ENCODE results near the gene ZNHIT1. TPM values are rescaled to one million over a fixed set of nuclear protein-coding genes. Genes with fewer than 3 reads are reported as not detected.

Gene ZNHIT1
- polyA plus RNA-seq, 4 donors: 68.1 to 240 (median 163) TPM

DNA sequence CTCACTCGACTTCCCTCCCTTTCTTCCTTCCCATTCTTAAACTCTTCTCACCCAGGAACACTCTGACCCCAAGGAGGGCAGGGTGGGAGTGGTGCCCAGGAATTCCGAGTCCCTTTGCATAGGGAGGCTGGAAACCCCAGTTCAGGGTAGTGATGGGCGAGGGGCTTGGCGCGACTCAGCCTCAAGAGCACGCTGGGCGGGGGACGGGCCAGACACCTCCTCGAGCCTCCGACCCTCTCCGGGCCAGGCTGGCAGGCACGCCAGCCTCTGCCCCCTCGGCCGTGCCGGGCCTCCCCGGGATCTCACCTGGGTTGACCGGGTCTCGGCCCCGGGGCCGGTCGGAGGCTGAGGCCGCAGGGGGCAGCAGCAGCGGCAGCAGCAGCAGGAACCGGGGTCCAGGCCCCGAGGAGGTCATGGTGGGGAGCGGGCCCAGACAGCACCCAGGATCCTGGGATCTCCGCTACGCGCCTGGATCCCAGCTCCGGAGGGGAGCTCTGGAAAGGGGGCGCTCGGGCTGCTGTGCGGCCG, 1.0 kb upstream of the ZNHIT1 start:
- Histone ChIP-seq H3K4me1 (ENCODE audit: control insufficient read depth in 3 of 3, insufficient read depth in 2 of 3, low read depth in 1 of 3, low read length in 2 of 3) (peaks cover 0 to 31% (median 5%) of the 10 kb centered on the region in 3 donors), H3K27me3 (ENCODE audit: control insufficient read depth in 3 of 3, insufficient read depth in 3 of 3, low read length in 3 of 3) (no peaks in the 10 kb centered on the region), H3K27ac (ENCODE audit: low read depth in 1 of 3, low read length in 2 of 3) (peak overlapping the region; percentile 91 to 99 (median 98)), H3K4me3 (ENCODE audit: low read depth in 1 of 3, low read length in 3 of 3) (peak overlapping the region; percentile 73 to 77 (median 77)), H3K36me3 (ENCODE audit: control insufficient read depth in 3 of 3, insufficient read depth in 2 of 3, low read depth in 1 of 3, low read length in 3 of 3) (peaks cover 5 to 54% (median 8%) of the 10 kb centered on the region in 3 donors), H3K9me3 (ENCODE audit: control insufficient read depth in 2 of 2, insufficient read depth in 1 of 2, low read depth in 1 of 2, low read length in 1 of 2) (no peaks in the 10 kb centered on the region)
- WGBS, 3 donors: 0 to 2% (median 1%) methylated on average over 17 to 34 of the region's 34 CpGs
- peak; percentile 41 to 56 for DNase-seq
- no peak for FAIRE-seq

- Histone ChIP-seq H3K4me3 (ENCODE audit: low read depth in 1 of 3, low read length in 3 of 3) (peak overlapping the region; percentile 39 to 73 (median 69)), H3K9me3 (ENCODE audit: control insufficient read depth in 2 of 2, insufficient read depth in 1 of 2, low read depth in 1 of 2, low read length in 1 of 2) (no peaks in the 10 kb centered on the region), H3K4me1 (ENCODE audit: control insufficient read depth in 3 of 3, insufficient read depth in 2 of 3, low read depth in 1 of 3, low read length in 2 of 3) (peaks cover 0 to 31% (median 5%) of the 10 kb centered on the region in 3 donors), H3K27ac (ENCODE audit: low read depth in 1 of 3, low read length in 2 of 3) (peak overlapping the region; percentile 78 to 99 (median 98)), H3K36me3 (ENCODE audit: control insufficient read depth in 3 of 3, insufficient read depth in 2 of 3, low read depth in 1 of 3, low read length in 3 of 3) (peaks cover 3 to 54% (median 5%) of the 10 kb centered on the region in 3 donors), H3K27me3 (ENCODE audit: control insufficient read depth in 3 of 3, insufficient read depth in 3 of 3, low read length in 3 of 3) (no peaks in the 10 kb centered on the region)
- FAIRE-seq (no peak), DNase-seq (peak; percentile 41 to 65)
- 4 to 5% (median 4%) methylated on average over 26 of the region's 26 CpGs for WGBS, 3 donors
These were observed 516 bp downstream of the ZNHIT1 start for GRCh38 chr7:101218236-101219125.

DNA sequence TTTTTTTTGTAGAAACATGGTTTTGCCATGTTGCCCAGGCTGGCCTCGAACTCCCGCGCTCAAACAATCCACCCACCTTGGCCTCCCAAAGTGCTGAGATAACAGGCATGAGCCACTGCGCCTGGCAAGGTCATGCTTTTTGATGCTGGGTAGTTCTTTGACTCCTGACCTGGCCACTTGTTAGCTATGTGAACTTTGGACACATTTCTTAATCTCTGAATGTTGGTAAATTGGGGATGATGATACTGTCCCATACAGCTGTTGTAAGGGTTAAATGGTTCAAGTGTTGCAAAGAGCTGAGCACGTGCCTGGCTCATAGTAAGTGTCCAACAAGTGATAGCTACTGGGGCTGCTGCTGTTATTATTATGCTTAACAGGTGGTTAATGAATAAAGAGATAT, 2.3 kb downstream of the ZNHIT1 start:
- 50 to 73% (median 51%) methylated on average over 5 of the region's 5 CpGs for WGBS, 3 donors
- H3K36me3 ChIP-seq (ENCODE audit: control insufficient read depth in 3 of 3, insufficient read depth in 2 of 3, low read depth in 1 of 3, low read length in 3 of 3): peaks cover 8 to 54% (median 12%) of the 10 kb centered on the region in 3 donors
- H3K9me3 ChIP-seq (ENCODE audit: control insufficient read depth in 2 of 2, insufficient read depth in 1 of 2, low read depth in 1 of 2, low read length in 1 of 2): no peaks in the 10 kb centered on the region
- no peaks in the 10 kb centered on the region for H3K27me3 ChIP-seq (ENCODE audit: control insufficient read depth in 3 of 3, insufficient read depth in 3 of 3, low read length in 3 of 3)
- FAIRE-seq (no peak), DNase-seq (peak; percentile 68 to 73)
- H3K27ac ChIP-seq (ENCODE audit: low read depth in 1 of 3, low read length in 2 of 3): peak overlapping the region in 1 of 3 donors; percentile 50
- no peak overlapping the region for H3K4me3 ChIP-seq (ENCODE audit: low read depth in 1 of 3, low read length in 3 of 3)
- peaks cover 0 to 31% (median 5%) of the 10 kb centered on the region in 3 donors for H3K4me1 ChIP-seq (ENCODE audit: control insufficient read depth in 3 of 3, insufficient read depth in 2 of 3, low read depth in 1 of 3, low read length in 2 of 3)

- Histone ChIP-seq H3K36me3 (ENCODE audit: control insufficient read depth in 3 of 3, insufficient read depth in 2 of 3, low read depth in 1 of 3, low read length in 3 of 3) (peaks cover 8 to 61% (median 10%) of the 10 kb centered on the region in 3 donors), H3K4me3 (ENCODE audit: low read depth in 1 of 3, low read length in 3 of 3) (no peak overlapping the region), H3K27me3 (ENCODE audit: control insufficient read depth in 3 of 3, insufficient read depth in 3 of 3, low read length in 3 of 3) (no peaks in the 10 kb centered on the region), H3K4me1 (ENCODE audit: control insufficient read depth in 3 of 3, insufficient read depth in 2 of 3, low read depth in 1 of 3, low read length in 2 of 3) (peaks cover 0 to 23% (median 2%) of the 10 kb centered on the region in 3 donors), H3K27ac (ENCODE audit: low read depth in 1 of 3, low read length in 2 of 3) (no peak overlapping the region), H3K9me3 (ENCODE audit: control insufficient read depth in 2 of 2, insufficient read depth in 1 of 2, low read depth in 1 of 2, low read length in 1 of 2) (no peaks in the 10 kb centered on the region)
- FAIRE-seq (no peak), DNase-seq (no peak)
- WGBS, 3 donors: 88 to 96% (median 95%) methylated on average over 27 of the region's 27 CpGs
These were observed 4.4 kb downstream of the ZNHIT1 start for GRCh38 chr7:101222275-101222830.

- WGBS, 3 donors: 94 to 99% (median 97%) methylated on average over 12 to 15 of the region's 15 CpGs
- no peaks in the 10 kb centered on the region for H3K9me3 ChIP-seq (ENCODE audit: control insufficient read depth in 2 of 2, insufficient read depth in 1 of 2, low read depth in 1 of 2, low read length in 1 of 2)
- no peaks in the 10 kb centered on the region for H3K27me3 ChIP-seq (ENCODE audit: control insufficient read depth in 3 of 3, insufficient read depth in 3 of 3, low read length in 3 of 3)
- H3K27ac ChIP-seq (ENCODE audit: low read depth in 1 of 3, low read length in 2 of 3): no peak overlapping the region
- H3K36me3 ChIP-seq (ENCODE audit: control insufficient read depth in 3 of 3, insufficient read depth in 2 of 3, low read depth in 1 of 3, low read length in 3 of 3): peaks cover 8 to 71% (median 16%) of the 10 kb centered on the region in 3 donors
- FAIRE-seq: no peak
- peaks cover 0 to 21% (median 2%) of the 10 kb centered on the region in 3 donors for H3K4me1 ChIP-seq (ENCODE audit: control insufficient read depth in 3 of 3, insufficient read depth in 2 of 3, low read depth in 1 of 3, low read length in 2 of 3)
- no peak overlapping the region for H3K4me3 ChIP-seq (ENCODE audit: low read depth in 1 of 3, low read length in 3 of 3)
- DNase-seq: no peak
These were observed 5.6 kb downstream of the ZNHIT1 start for GRCh38 chr7:101223528-101223927.

DNA sequence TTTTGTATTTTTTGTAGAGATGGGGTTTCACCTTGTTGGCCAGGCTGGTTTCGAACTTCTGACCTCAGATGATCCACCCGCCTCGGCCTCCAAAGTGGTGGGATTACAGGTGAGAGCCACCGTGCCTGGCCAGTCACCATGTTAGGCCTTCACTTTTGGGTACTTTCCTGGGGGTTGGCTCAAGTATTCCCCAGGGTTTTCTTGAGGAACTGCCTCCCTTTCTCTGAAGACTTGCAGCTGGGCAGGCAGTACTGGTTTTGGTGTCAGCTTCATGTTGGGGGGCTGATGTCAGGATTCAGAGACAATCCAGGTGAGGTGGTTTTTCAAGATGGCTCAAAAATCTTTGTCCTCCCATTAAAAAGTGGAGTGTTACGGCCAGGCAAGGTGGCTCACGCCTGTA, 7.7 kb downstream of the ZNHIT1 start:
- 94 to 96% (median 95%) methylated on average over 6 of the region's 6 CpGs for WGBS, 3 donors
- no peak for DNase-seq
- Histone ChIP-seq H3K4me3 (ENCODE audit: low read depth in 1 of 3, low read length in 3 of 3) (no peak overlapping the region), H3K36me3 (ENCODE audit: control insufficient read depth in 3 of 3, insufficient read depth in 2 of 3, low read depth in 1 of 3, low read length in 3 of 3) (peaks cover 8 to 83% (median 16%) of the 10 kb centered on the region in 3 donors), H3K27ac (ENCODE audit: low read depth in 1 of 3, low read length in 2 of 3) (no peak overlapping the region), H3K27me3 (ENCODE audit: control insufficient read depth in 3 of 3, insufficient read depth in 3 of 3, low read length in 3 of 3) (no peaks in the 10 kb centered on the region), H3K9me3 (ENCODE audit: control insufficient read depth in 2 of 2, insufficient read depth in 1 of 2, low read depth in 1 of 2, low read length in 1 of 2) (no peaks in the 10 kb centered on the region), H3K4me1 (ENCODE audit: control insufficient read depth in 3 of 3, insufficient read depth in 2 of 3, low read depth in 1 of 3, low read length in 2 of 3) (peaks cover 0 to 3% (median 0%) of the 10 kb centered on the region in 3 donors)
- no peak for FAIRE-seq

GRCh38 chr7:101226721-101227120, 8.8 kb downstream of the ZNHIT1 start:
- peaks cover 0 to 12% (median 0%) of the 10 kb centered on the region in 3 donors for H3K4me1 ChIP-seq (ENCODE audit: control insufficient read depth in 3 of 3, insufficient read depth in 2 of 3, low read depth in 1 of 3, low read length in 2 of 3)
- H3K9me3 ChIP-seq (ENCODE audit: control insufficient read depth in 2 of 2, insufficient read depth in 1 of 2, low read depth in 1 of 2, low read length in 1 of 2): no peaks in the 10 kb centered on the region
- FAIRE-seq: no peak
- H3K4me3 ChIP-seq (ENCODE audit: low read depth in 1 of 3, low read length in 3 of 3): no peak overlapping the region
- H3K36me3 ChIP-seq (ENCODE audit: control insufficient read depth in 3 of 3, insufficient read depth in 2 of 3, low read depth in 1 of 3, low read length in 3 of 3): peaks cover 8 to 85% (median 16%) of the 10 kb centered on the region in 3 donors
- no peak overlapping the region for H3K27ac ChIP-seq (ENCODE audit: low read depth in 1 of 3, low read length in 2 of 3)
- H3K27me3 ChIP-seq (ENCODE audit: control insufficient read depth in 3 of 3, insufficient read depth in 3 of 3, low read length in 3 of 3): no peaks in the 10 kb centered on the region
- peak in 1 of 2 donors; percentile 52 for DNase-seq
- WGBS, 3 donors: 86 to 91% (median 90%) methylated on average over 9 of the region's 9 CpGs

GRCh38 chr7:101231644-101232043, 13.7 kb downstream of the ZNHIT1 start:
- Histone ChIP-seq H3K4me1 (ENCODE audit: control insufficient read depth in 3 of 3, insufficient read depth in 2 of 3, low read depth in 1 of 3, low read length in 2 of 3) (peaks cover 0 to 51% (median 0%) of the 10 kb centered on the region in 3 donors), H3K4me3 (ENCODE audit: low read depth in 1 of 3, low read length in 3 of 3) (peak overlapping the region in 1 of 3 donors; percentile 40), H3K36me3 (ENCODE audit: control insufficient read depth in 3 of 3, insufficient read depth in 2 of 3, low read depth in 1 of 3, low read length in 3 of 3) (peaks cover 0 to 76% (median 5%) of the 10 kb centered on the region in 3 donors), H3K27ac (ENCODE audit: low read depth in 1 of 3, low read length in 2 of 3) (peak overlapping the region; percentile 70 to 97 (median 91)), H3K27me3 (ENCODE audit: control insufficient read depth in 3 of 3, insufficient read depth in 3 of 3, low read length in 3 of 3) (no peaks in the 10 kb centered on the region), H3K9me3 (ENCODE audit: control insufficient read depth in 2 of 2, insufficient read depth in 1 of 2, low read depth in 1 of 2, low read length in 1 of 2) (no peaks in the 10 kb centered on the region)
- DNase-seq (peak; percentile 54 to 63), FAIRE-seq (no peak)
- 15 to 48% (median 31%) methylated on average over 7 of the region's 7 CpGs for WGBS, 3 donors
